Measurements from ENCODE around the gene GLB1L.

The GLB1L gene

GRCh38 chr2:219252900-219253752, 7.9 kb upstream of the GLB1L start, which contains the start of gene TUBA4B:
Gene TUBA4B (plus strand): TSS chr2:219253243. CDS start chr2:219253408, 165 bp downstream.
- no peak for DNase-seq (ENCODE audit: low read depth)

GRCh38 chr2:219252570-219252899, 7.3 kb upstream of the GLB1L start:
- DNase-seq (ENCODE audit: low read depth), result no peak

- no peak for DNase-seq (ENCODE audit: low read depth)
Measured at GRCh38 chr2:219252084-219252483, 6.8 kb upstream of the GLB1L start.

GRCh38 chr2:219251656-219252055, 6.4 kb upstream of the GLB1L start:
- DNase-seq (ENCODE audit: low read depth), result no peak

GRCh38 chr2:219250049-219250781, 5.0 kb upstream of the GLB1L start:
- DNase-seq (ENCODE audit: low read depth), result no peak

- DNase-seq (ENCODE audit: low read depth), result no peak
Measured at GRCh38 chr2:219249203-219249980, 4.1 kb upstream of the GLB1L start.

- no peak for DNase-seq (ENCODE audit: low read depth)
Measured at GRCh38 chr2:219248845-219249202, 3.6 kb upstream of the GLB1L start.

- no peak for DNase-seq (ENCODE audit: low read depth)
Measured at GRCh38 chr2:219247678-219248642, 2.7 kb upstream of the GLB1L start.

- no peak for DNase-seq (ENCODE audit: low read depth)
Measured at GRCh38 chr2:219246559-219246958, 1.3 kb upstream of the GLB1L start.

GRCh38 chr2:219245899-219246230, 621 bp upstream of the GLB1L start:
- DNase-seq (ENCODE audit: low read depth), result no peak

GRCh38 chr2:219244789-219245147, 476 bp downstream of the GLB1L start:
- DNase-seq (ENCODE audit: low read depth), result no peak

GRCh38 chr2:219243291-219243761, 1.9 kb downstream of the GLB1L start:
- no peak for DNase-seq (ENCODE audit: low read depth)

- DNase-seq (ENCODE audit: low read depth), result no peak
Measured at GRCh38 chr2:219234331-219234730, 10.9 kb downstream of the GLB1L start.

- DNase-seq (ENCODE audit: low read depth), result no peak
Measured at GRCh38 chr2:219230059-219230540, 15.1 kb downstream of the GLB1L start.

GRCh38 chr2:219229305-219230058, 15.8 kb downstream of the GLB1L start, which contains the start of the genes ANKZF1 and ATG9A:
Gene ANKZF1 (plus strand): TSS chr2:219229806. CDS start chr2:219230258, 452 bp downstream.
Gene ATG9A (minus strand): TSS chr2:219229636. CDS start chr2:219228024, 1,612 bp downstream.
- peak; percentile 96 for DNase-seq (ENCODE audit: low read depth)

- DNase-seq (ENCODE audit: low read depth), result no peak
Measured at GRCh38 chr2:219228911-219229304, 16.3 kb downstream of the GLB1L start.

- DNase-seq (ENCODE audit: low read depth), result no peak
Measured at GRCh38 chr2:219228041-219228910, 17.0 kb downstream of the GLB1L start.

- no peak for DNase-seq (ENCODE audit: low read depth)
Measured at GRCh38 chr2:219225350-219225749, 19.9 kb downstream of the GLB1L start.

GRCh38 chr2:219223831-219224610, 21.2 kb downstream of the GLB1L start:
- DNase-seq (ENCODE audit: low read depth), result no peak
